ENCODE measurements around the gene CNTD1. TPM values are rescaled to one million over a fixed set of nuclear protein-coding genes. Genes with fewer than 3 reads are reported as not detected.

CNTD1 gene
- total and polyA plus RNA-seq, 2 experiments from 2014 or later, result 1.2 to 2.4 TPM

DNA sequence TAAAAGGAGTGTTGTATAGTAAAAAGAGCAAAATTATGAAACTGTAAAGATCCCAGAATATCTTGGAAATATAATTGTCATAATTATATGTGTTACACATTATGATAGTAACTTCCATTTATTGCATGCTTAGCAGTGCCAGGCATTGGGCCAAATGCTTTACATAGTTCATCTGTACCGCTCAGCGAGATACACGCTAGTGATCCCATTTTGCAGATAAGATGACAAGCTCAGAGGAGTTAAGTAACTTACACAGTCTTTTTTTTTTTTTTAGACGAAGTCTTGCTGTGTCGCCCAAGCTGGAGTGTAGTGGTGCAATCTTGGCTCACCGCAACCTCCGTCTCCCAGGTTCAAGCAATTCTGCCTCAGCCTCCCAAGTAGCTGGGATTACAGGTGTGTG, 47.0 kb upstream of the CNTD1 start:
- DNase-seq (ENCODE audit: low spot score), result no peak
- no peaks in the 10 kb centered on the region for H3K9me3 ChIP-seq (ENCODE audit: low read depth)
- H3K79me2 ChIP-seq, result no peaks in the 10 kb centered on the region
- 65% methylated on average over 7 of the region's 7 CpGs for WGBS (ENCODE audit: low lambda C conversion rate, missing lambda C conversion rate)
- TF ChIP-seq EZH2 (IDR thresholded peaks at IDR 0.05; ENCODE audit: borderline replicate concordance) (no peak), CTCF (IDR thresholded peaks at IDR 0.05; ENCODE audit: poor library complexity) (no peak), EZH2phosphoT487 (IDR thresholded peaks at IDR 0.05; ENCODE audit: low read depth, severe bottlenecking, unreplicated experiment) (no peak)
- no peak overlapping the region for H3K4me2 ChIP-seq
- no peaks in the 10 kb centered on the region for H4K20me1 ChIP-seq (ENCODE audit: insufficient read depth, poor library complexity, severe bottlenecking)
- H3K4me3 ChIP-seq, result no peak overlapping the region
- H3K27me3 ChIP-seq, result no peaks in the 10 kb centered on the region
- no peaks in the 10 kb centered on the region for H3K4me1 ChIP-seq (ENCODE audit: insufficient read depth)
- H2AFZ ChIP-seq, result no peak overlapping the region
- H3K9me2 ChIP-seq (replicated peaks; ENCODE audit: insufficient read depth), result no peaks in the 10 kb centered on the region
- H3K27ac ChIP-seq, result no peak overlapping the region
- no peaks in the 10 kb centered on the region for H3K36me3 ChIP-seq (replicated peaks; ENCODE audit: insufficient read depth, low read depth)

DNA sequence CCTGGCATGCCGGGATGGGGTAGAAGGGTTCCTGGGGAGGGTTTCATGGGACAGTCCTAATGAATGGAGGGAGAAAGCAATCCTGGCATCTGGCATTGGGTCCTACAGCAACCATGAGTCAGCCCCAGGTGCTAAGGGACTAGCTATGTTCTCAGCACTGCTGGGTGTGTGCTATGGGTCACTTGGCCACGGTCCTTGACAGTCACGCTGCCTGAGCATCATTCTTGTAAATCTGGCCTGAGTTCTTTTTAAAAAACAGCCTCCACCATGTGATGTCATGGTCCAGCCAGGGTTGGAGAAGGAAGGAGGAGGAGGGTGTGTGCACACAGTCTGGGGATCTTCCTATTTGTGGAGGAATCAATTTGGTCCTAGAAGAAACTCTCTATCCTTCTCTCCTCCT, 43.9 kb upstream of the CNTD1 start:
- TF ChIP-seq EZH2phosphoT487 (IDR thresholded peaks at IDR 0.05; ENCODE audit: low read depth, severe bottlenecking, unreplicated experiment), result no peak
- TF ChIP-seq EZH2 (IDR thresholded peaks at IDR 0.05; ENCODE audit: borderline replicate concordance), result no peak
- no peak for TF ChIP-seq CTCF (IDR thresholded peaks at IDR 0.05; ENCODE audit: poor library complexity)

GRCh38 chr17:42759982-42760651, 38.5 kb upstream of the CNTD1 start:
- Histone ChIP-seq H4K20me1 (ENCODE audit: insufficient read depth, poor library complexity, severe bottlenecking) (no peaks in the 10 kb centered on the region), H3K36me3 (replicated peaks; ENCODE audit: insufficient read depth, low read depth) (no peaks in the 10 kb centered on the region), H3K4me1 (ENCODE audit: insufficient read depth) (peaks cover 12% of the 10 kb centered on the region), H3K9me3 (ENCODE audit: low read depth) (no peaks in the 10 kb centered on the region), H3K9me2 (replicated peaks; ENCODE audit: insufficient read depth) (no peaks in the 10 kb centered on the region), H3K27me3 (peaks cover 13% of the 10 kb centered on the region), H3K4me3 (no peak overlapping the region), H3K4me2 (peak overlapping the region; percentile 95), H2AFZ (peak overlapping the region; percentile 91), H3K27ac (peak overlapping the region; percentile 20), H3K79me2 (no peaks in the 10 kb centered on the region)
- TF ChIP-seq EZH2phosphoT487 (IDR thresholded peaks at IDR 0.05; ENCODE audit: low read depth, severe bottlenecking, unreplicated experiment), result no peak
- WGBS (ENCODE audit: low lambda C conversion rate, missing lambda C conversion rate), result 55% methylated on average over 11 of the region's 11 CpGs
- no peak for DNase-seq (ENCODE audit: low spot score)

More for the DNA sequence above, 43.9 kb upstream of the CNTD1 start:
- Histone ChIP-seq H3K79me2 (no peaks in the 10 kb centered on the region), H3K4me2 (no peak overlapping the region), H4K20me1 (ENCODE audit: insufficient read depth, poor library complexity, severe bottlenecking) (no peaks in the 10 kb centered on the region), H3K9me3 (ENCODE audit: low read depth) (no peaks in the 10 kb centered on the region), H3K36me3 (replicated peaks; ENCODE audit: insufficient read depth, low read depth) (no peaks in the 10 kb centered on the region), H3K4me1 (ENCODE audit: insufficient read depth) (no peaks in the 10 kb centered on the region), H3K9me2 (replicated peaks; ENCODE audit: insufficient read depth) (no peaks in the 10 kb centered on the region), H3K27ac (no peak overlapping the region), H2AFZ (no peak overlapping the region), H3K27me3 (peaks cover 3% of the 10 kb centered on the region), H3K4me3 (no peak overlapping the region)
- DNase-seq (ENCODE audit: low spot score), result no peak
- WGBS (ENCODE audit: low lambda C conversion rate, missing lambda C conversion rate), result 93% methylated on average over 3 of the region's 3 CpGs

DNA sequence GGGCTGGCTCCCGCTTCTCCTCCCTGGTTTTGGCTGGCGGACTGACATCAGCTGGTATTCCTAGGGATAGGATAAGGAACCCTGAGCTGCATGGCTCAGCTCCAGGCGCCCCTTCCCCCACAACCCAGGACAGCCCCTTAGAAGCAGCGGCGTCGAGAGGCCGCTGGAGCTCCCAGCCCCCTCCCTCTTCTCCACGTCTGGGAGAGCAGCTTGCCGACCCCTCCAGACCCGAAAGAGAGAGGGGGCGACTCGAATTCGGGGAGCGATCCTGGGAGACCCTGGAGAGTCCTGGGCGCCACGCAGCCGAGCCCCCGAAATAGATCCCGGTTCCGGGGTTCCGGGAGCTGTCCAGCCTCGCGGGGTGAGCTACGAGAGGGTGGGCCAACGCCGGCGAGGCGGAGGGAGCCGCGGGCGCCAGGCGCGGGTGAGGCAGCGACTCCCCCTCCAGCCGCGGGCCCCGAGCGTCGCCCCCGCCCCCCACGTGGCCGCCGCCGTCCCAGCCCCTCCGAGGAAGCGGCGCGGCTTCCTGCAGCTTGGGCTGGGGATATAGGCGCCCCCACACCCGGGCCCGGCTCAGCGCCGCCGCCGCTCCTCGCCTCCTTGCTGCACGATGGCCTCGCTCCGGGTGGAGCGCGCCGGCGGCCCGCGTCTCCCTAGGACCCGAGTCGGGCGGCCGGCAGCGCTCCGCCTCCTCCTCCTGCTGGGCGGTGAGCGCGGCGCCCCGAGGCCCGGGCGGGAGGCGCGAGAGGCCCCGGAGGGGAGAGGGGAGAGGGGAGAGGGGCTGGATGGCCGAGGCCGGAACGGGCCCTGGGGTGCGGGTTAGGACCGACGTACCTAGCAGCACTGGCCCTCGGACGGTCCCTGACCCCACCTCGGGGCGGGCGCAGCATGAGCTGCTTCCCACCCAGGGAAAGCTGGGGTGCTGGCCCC, 37.7 kb upstream of the CNTD1 start, which contains the start of gene RAMP2:
TSS of gene RAMP2 (plus strand) at position 576 of the 930 bp plus-strand sequence. CDS start at position 611, 35 bp downstream.
- Histone ChIP-seq H3K4me2 (peak within 1 kb of the TSS; percentile 95), H3K79me2 (no peaks in the 10 kb centered on the region), H3K9me3 (ENCODE audit: low read depth) (no peaks in the 10 kb centered on the region), H2AFZ (peak within 1 kb of the TSS; percentile 91), H3K4me1 (ENCODE audit: insufficient read depth) (peaks cover 12% of the 10 kb centered on the region), H3K27me3 (peaks cover 13% of the 10 kb centered on the region), H4K20me1 (ENCODE audit: insufficient read depth, poor library complexity, severe bottlenecking) (no peaks in the 10 kb centered on the region), H3K9me2 (replicated peaks; ENCODE audit: insufficient read depth) (no peaks in the 10 kb centered on the region), H3K36me3 (replicated peaks; ENCODE audit: insufficient read depth, low read depth) (no peaks in the 10 kb centered on the region), H3K27ac (peak within 1 kb of the TSS; percentile 20), H3K4me3 (peak within 1 kb of the TSS; percentile 44)
- DNase-seq (ENCODE audit: low spot score), result peak; percentile 67
- 4% methylated on average over 29 of the region's 92 CpGs for WGBS (ENCODE audit: low lambda C conversion rate, missing lambda C conversion rate)
- peak; percentile 36 for TF ChIP-seq EZH2 (IDR thresholded peaks at IDR 0.05; ENCODE audit: borderline replicate concordance)
- no peak for TF ChIP-seq CTCF (IDR thresholded peaks at IDR 0.05; ENCODE audit: poor library complexity)

Measured in hepatocyte (in vitro differentiated cells).